ENCODE results near the gene BCAR3.
A peak's percentile ranks its signal among the peaks of the same experiment; 100 is the strongest.
"Not testable (repeated sequence)": the region's sequence is repeated elsewhere in the genome, so short reads cannot be mapped to it uniquely, and the experiment has no call there.

The BCAR3 gene

GRCh38 chr1:93689521-93690223 lies 8.0 kb upstream of the BCAR3 start:
- DNase-seq (ENCODE audit: low spot score): no peak

DNA sequence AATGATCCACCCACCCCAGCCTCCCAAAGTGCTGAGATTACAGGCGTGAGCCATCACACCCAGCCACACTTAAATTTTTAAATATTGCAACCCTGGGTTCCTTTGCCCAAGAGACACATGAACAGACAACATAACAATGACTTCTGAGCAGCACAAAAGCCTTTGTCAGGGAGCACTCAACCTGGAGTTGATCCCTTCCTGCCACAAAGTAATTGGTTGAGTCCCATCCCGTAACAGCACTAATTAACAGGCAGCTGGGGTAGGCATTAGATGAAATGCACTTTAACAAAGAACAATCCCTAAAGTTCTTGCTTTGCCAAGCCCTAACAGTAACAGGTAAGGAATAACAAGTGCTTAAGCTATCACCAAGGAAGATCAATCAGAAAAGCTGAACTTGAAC lies 5.9 kb upstream of the BCAR3 start:
- DNase-seq (ENCODE audit: low spot score): no peak

- no peak for DNase-seq (ENCODE audit: low spot score)
These were observed 5.0 kb upstream of the BCAR3 start for GRCh38 chr1:93686504-93687250.

GRCh38 chr1:93685918-93686317 lies 4.3 kb upstream of the BCAR3 start:
- no peak for DNase-seq (ENCODE audit: low spot score)

GRCh38 chr1:93683234-93683633 lies 1.6 kb upstream of the BCAR3 start:
- no peak for DNase-seq (ENCODE audit: low spot score)

- no peak for DNase-seq (ENCODE audit: low spot score)
These were observed 364 bp upstream of the BCAR3 start for GRCh38 chr1:93681989-93682412.

DNA sequence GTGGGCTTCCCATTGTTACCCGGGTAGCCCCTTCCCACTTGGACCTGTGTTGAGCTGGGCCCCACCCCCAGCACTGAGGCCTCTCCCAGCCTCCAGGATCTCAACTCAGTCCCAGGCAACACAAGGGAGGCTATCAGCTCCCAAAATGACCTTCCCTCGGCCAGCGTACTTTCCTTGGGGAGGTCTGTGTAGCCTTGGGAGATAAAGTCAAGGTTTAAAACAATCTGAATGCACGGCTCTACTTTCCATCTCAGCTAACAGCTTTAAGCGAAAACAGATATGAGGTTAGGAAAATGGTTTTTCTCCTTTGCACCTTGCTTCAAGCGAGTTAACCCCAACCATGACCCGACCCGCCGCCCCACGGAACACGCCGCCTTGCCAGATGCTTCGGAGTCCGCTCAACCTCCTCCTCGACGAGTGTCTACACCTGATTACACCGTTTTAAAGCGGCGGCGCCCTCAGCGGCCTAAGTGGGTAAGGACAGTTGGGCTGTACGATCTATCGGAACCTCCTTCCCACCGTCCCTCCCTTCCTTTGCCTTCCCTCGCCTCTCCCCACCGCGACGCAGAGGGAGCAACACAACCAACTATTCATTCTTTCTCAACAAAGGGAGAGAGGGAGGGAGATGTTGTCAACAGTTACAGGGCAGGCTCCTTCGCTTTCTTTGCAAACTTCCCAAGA lies 1.1 kb downstream of the BCAR3 start:
- DNase-seq (ENCODE audit: low spot score): peak; percentile 89

GRCh38 chr1:93680076-93680419 lies 1.6 kb downstream of the BCAR3 start:
- peak; percentile 8 for DNase-seq (ENCODE audit: low spot score)

GRCh38 chr1:93679546-93679945 lies 2.1 kb downstream of the BCAR3 start:
- peak; percentile 4 for DNase-seq (ENCODE audit: low spot score)

DNA sequence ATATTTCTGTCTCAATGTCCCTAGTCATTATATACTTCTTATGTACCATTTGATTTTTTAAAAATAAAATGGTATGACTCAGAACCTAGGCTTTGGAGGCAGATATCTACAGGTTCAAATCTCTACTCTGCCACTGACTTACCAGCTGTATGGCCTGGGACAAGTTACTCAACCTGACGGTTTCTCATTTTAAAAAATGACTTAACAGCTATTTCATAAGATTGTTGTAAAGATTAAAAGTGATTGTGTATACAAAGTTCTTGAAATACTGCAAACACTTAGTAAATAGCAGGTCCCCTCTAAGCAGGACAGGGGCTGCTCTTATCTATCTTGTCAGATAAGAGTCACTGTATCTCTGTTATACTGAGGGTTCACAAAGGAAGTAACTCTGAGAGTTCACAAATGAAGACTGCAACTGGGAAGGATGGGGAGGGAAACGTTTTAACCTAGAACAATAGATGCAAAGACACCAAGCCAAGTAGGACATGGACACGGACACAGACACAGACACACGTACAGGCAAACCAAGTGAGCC lies 2.6 kb downstream of the BCAR3 start:
- peak; percentile 1 for DNase-seq (ENCODE audit: low spot score)

- no peak for DNase-seq (ENCODE audit: low spot score)
These were observed 3.1 kb downstream of the BCAR3 start for GRCh38 chr1:93678491-93678890.

DNA sequence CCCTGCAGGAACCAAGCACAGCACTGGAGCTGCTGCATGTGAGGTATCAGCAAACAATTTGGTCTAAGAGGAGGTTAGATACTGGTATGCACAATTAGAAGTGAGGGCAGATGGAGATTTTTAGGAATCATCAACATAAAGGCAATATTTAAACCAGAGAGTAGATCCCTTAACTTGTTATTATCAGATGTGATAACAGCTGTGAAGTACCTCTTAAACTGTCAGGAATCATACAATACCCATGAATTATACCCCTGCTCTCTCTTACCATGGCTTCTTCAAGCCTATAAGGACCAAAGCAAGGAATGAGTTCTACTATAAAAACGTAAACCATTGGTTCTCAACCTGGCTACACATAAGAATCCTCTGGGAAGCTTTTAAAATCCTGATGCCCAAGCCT lies 3.9 kb downstream of the BCAR3 start:
- peak; percentile 1 for DNase-seq (ENCODE audit: low spot score)

GRCh38 chr1:93676427-93676826 lies 5.2 kb downstream of the BCAR3 start:
- DNase-seq (ENCODE audit: low spot score): peak; percentile 12

- no peak for DNase-seq (ENCODE audit: low spot score)
These were observed 5.7 kb downstream of the BCAR3 start for GRCh38 chr1:93675931-93676330.

GRCh38 chr1:93675271-93675670 lies 6.4 kb downstream of the BCAR3 start:
- DNase-seq (ENCODE audit: low spot score): peak; percentile 6

- DNase-seq (ENCODE audit: low spot score): not testable (repeated sequence)
These were observed 7.6 kb downstream of the BCAR3 start for GRCh38 chr1:93674071-93674470.

- DNase-seq (ENCODE audit: low spot score): peak; percentile 35
These were observed 8.3 kb downstream of the BCAR3 start for GRCh38 chr1:93673163-93673829.

GRCh38 chr1:93672477-93673162 lies 9.0 kb downstream of the BCAR3 start:
- no peak for DNase-seq (ENCODE audit: low spot score)

- DNase-seq (ENCODE audit: low spot score): no peak
These were observed 9.6 kb downstream of the BCAR3 start for GRCh38 chr1:93672069-93672468.

GRCh38 chr1:93671099-93671621 lies 10.5 kb downstream of the BCAR3 start:
- no peak for DNase-seq (ENCODE audit: low spot score)

GRCh38 chr1:93670141-93670540 lies 11.5 kb downstream of the BCAR3 start:
- peak; percentile 70 for DNase-seq (ENCODE audit: low spot score)

Measured in AG20443 (cell line).